Left forelimb (tissue), 1 donor: Measurements from ENCODE around the gene MN1.

Experiments used
- DNase-seq: peaks from one replicate; pipeline ENCODE4 v3.0.0-alpha.2; 2018; ENCODE audit warnings: low spot score

The MN1 gene

DNA sequence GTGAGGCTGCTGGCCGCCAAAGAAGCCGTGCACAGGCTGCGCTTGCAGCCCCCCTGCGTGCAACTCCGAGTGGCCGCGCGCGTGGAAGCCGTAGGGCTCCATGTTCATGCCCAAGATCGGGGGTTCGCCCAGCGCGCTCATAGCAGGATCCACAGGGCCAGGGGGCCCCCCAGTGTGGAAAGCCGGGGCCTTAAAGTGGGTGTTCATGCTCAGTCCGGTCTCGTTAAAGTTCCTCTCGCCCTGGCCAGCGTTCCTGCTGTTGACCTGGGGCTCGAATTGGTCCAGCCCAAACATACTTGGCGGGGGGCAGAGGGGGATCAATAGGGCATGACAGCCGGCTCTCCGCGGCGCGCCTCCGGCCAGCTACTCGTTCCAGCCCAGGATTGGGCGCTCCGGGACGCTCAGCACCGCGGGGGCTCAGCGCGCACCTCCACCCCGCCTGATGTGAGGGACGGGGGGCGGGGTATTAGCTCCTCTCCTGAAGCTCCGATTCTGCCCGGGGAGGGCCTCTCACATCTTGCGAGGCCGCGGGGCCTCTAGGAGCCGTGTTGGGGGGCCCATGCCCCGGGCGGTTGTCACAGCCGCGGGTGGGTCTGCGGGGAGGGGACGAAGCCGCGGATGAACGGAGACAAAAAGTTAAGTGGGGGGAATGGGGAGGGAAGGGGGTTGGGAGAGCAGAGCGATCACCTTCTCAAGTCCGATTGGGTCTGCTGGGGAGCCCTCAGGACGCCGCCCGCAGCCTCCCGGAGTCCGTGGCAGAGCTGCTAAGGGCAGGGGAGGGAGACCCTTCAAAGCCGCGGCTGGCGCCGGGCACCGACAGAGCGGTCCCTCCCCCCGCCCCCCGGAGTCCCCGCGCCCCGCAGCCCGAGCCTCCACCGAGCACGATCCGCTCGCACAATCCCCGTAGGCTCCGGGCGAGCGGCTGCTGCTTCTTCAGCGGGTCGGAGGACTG is 1.0 kb downstream of the MN1 start:
- no peak for DNase-seq

DNA sequence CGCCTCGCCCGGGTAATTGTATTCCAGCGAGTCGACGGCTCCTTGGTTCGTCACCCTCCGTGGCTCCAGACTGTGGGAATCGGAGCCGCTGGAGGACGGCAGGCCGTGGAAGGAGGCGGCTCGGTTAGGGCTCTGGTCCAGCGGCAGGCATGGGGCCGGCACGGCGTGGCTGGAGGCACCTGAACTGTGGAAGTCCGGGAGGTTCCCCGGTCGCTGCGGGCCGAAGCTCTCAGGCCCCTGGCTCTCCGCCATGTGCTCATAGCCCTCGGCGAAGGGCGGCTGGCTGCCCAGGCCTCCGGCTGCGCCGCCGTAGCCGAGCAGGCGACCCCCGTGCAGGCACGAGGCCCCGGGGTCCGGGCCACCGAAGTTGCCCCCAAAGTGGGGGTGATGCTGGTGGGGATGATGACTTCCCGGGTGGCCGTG is 1.7 kb downstream of the MN1 start:
- no peak for DNase-seq

DNA sequence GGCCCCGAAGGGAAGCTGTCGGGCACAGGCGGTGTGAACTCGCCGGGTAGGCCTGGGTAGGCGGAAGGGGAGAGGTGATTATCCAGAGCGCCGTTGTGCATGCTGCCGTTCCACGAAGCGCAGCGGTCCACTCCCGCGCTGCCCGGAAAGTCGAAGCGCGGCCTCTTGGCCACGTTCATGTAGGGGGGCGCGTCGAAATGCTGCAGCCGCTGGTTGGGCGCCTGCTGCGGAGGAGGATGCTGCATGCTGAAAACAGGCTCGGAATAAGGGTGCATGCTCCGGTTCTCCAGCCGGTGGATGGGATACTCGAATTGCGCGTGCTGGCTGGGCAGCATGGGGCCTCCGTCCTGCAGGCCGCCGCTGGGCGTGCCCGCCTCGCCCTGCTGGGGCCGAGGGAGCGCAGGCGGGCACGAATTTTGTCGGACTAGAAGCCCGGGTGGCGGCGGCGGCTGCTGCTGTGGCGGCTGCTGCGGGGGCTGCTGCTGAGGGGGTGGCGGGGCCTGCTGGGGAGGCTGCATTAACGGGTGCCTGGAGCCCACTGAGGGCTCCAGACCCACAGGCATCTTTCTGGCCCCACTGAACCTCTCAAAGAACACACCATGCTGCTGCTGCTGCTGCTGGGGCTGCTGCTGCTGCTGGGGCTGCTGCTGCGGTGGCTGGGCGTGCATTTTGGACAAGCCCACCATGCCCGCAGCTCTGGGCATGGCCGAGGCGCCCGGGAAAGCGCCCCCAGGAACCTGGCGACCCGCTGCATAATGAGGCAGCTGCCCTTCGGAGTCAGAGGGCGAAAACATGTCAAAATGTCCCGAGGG is 2.3 kb downstream of the MN1 start:
- DNase-seq = no peak

DNA sequence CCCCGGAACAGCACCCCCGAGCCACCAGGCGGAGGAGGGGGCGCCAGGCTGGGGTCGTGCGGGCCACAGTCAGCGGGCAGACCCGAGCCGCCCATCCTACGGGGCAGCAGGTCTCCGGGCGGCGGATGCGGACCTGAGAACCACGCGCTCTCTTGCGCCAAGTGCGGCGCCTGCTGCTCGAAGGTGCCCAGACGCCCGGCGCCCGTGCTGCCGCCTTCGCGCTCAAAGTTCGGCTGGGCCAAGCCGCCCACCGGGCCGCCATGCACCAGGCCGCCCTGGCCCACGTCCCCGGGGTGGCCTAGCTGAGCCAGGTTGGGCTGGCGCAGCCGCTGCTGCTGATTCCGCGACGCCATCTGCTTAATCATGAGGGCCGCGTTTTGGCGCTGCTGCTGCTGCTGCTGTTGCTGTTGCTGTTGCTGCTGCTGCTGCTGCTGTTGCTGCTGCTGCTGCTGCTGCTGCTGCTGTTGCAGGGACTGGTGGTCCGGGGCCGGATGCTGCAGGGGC is 3.0 kb downstream of the MN1 start:
- no peak for DNase-seq

DNA sequence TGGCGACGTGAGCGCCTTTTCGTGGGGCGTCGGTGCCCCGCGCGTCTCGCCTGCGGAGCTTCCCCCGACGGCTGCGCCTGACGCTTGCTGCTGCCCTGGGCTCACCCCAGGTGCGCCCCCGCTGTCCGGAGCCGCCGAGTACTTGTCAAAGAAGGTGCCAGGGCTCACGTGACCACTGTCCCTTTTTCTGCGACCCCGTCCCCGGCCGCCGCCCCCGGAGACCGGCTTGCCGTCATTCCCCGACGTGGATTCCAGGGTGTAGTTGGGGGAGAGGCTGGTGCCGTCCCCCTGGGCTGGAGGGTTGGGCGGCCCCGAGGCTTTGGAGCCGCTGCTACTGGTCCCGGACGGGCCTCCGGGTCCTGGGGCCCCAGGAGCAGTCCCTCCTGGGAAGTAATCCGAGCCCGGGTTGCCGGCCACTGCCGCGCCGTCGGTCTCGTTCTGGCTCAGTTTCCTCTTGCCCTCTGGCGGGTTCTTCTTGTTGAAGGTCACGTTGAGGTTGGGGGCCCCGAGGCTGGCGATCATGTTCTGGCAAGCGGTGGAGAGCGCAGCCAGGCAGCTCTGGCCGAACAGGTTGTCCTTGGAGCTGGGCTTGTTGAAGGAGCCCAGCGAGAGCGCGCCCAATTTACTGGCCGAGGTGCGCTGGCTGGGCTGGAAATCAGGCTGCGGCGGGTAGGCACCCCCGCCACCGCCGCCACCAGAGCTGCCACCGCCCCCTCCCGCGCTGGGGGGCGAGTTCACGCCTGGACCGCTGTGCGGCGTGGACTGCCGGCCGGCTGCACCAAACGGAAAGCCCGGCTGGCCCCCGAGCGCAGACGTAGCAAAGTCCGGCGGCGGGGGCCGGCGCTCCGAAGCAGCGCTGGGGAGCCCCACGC is 3.8 kb downstream of the MN1 start:
- no peak for DNase-seq

DNA sequence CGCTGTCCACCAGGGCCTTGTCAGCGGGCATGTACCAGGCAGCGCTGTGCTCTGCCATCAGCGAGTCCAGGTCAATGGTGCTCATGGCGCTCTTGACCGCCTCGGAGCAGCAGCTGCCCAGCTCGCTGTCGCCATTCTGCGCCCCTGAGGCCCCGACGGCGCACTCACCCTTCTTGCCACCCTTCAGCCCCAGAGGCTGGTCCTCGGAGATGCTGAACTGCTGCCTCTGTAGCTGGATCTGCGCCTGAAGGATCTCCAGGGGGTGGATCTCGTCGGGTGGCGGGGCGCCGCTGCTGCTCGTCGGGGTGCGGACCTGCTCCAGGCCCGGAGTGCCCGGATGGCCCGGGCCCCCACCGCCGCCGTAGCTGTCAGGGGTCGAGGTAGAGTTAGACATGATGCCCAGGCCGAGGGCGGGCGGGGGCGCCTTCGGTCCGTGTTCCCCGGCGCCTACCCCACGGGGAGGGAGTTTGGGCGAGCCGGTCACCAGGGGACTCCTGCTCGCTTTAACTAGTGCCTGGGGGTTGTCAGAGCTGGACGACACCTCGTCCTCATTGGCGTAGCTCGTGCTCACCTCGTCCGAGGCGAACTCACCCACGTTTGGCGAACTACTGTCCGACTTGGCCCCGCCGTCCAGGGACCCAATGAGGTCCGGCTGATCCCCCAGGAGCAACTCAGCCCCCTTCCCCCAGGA is 4.6 kb downstream of the MN1 start:
- DNase-seq = no peak

DNA sequence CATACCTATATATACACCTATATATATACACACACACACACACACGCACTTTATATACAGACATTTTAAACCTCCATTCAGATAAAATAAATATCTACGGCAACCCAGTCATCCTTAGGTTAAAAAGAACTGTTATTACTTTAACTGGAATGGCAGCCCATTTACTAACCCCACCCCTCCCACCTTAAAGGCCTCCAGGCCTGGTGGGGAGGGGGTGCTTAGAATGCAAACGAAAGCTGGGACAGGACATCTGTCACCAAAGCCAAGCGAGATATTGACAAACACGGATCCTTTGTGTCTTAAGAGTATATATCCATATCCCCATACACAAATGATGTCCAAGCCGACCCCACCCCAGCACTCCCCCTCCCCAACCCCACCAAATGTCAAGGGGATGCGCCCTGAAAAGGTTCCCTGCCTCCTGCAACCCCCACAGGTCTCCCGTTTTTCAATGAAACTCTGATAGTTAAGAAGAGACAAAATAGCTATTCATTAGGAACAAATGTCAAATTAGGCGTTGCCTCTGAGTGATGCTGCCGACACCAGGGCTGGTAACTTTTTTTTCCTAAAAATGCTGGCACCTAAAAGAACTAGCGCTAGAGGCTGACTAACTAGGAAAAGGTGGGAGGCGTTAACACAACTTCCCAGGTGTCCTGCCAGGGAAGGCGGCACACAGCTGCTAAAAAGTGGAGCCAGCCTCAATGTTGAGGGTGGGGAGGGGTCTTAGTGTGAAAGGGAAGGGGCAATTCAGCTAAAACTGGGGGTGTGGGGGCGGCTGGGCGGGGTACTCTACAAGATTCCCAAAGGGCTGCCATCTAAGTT is 5.6 kb downstream of the MN1 start:
- no peak for DNase-seq

DNA sequence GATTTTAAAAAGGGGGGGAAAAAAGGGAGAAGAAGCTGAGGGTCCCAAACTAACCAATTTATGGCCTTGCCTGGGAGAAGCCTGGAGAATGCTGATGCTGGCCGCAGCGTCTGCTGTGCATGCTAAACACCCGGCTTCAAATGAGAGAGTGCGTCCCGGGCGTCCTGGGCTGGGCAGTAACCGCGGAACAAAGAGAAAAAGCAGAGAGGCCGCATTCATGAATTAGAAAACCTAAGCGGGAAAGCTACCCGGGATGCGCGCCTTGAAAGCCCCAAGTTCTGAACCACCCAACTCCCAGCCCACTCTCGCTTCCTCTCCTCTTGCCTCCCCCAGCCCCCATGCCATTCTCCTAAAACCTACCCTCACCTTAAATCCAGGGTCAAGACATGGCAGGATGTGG is 6.5 kb downstream of the MN1 start:
- no peak for DNase-seq

DNA sequence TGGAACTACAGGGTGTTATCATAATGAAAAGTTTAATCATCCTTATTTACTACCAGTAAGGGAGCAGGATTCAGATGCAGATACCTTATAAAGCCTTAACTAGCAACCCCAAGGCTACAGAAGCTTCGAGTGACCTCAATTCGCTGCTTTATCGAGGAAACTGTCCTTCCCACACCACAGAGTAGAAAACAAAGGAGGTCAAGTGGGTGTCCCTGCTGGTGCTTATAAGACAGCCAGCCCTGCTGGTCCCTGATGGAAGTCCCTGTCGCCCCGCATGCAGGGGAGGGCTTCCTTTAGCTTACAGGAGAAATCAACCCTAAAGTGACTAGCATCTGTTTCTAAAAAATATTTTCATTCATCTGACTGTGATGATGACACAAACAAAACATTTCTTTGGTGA is 7.3 kb downstream of the MN1 start:
- DNase-seq = no peak

DNA sequence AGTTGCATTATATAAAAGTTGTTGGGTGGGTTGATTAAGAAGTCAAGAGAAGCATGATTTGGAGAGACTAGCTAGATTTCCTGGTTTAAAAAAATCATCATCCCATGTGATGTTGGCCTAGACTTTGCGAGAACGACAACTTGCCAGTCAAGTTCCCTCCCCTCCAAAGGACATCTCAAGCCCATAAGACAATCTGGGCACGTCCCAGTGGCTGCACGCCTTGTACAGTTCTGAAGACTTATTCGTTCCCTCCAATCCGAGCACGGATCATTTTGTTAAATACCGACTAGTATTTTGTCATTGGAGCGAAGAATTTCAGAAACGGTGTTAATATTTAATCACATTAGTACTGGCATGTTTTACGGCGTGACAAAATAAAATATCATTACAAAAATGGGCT is 8.0 kb downstream of the MN1 start:
- no peak for DNase-seq

DNA sequence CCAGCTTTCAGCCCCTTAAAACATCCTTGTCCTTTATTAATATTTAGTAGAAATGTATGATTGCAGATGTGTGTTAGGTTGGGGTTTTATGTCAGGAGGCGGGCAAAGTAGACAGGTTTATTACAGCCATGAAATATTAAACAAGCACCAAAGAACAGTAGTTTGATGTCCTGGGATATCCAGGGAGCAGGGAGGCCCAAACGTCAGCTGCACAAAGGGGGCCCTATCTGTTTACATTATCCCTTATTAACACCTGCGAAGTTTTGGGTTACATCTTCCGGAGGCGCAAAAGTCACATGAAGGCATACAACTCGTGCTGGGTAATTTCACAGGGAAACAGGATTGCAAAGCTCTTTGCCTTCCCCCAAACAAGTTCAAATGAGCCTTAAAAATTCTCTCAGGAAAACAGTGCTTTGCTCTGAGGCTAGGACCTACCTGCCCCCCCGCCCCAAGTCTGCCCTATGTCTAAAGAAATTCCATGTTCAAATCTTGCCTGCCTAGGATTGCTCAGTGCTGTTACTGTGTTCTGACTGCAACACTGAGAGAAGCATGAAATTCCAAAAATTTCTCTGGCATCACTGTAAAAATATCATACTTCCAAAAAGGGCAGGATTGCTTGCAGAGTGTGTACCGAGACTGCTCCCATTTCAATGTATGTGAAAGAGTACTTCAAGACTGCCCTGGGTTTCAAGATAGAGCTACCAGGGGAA is 8.9 kb downstream of the MN1 start:
- DNase-seq = no peak

DNA sequence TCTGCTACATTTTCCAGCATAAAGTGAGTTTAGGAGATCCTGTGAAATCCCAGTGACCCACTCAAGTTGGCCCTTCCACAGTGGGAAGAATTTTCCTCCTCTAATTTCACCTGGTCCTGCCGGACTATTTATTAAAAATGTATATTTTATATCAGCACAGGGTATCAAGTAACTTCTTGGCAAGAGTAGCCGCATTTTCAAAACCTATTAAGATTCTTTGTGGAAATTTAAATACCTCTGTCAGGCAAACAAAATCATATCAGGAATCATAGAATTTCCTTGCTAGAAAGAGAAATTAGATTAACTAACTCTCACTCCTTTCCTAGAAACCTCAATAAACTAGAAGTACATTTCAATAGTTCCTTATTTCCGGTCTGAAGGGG is 9.7 kb downstream of the MN1 start:
- DNase-seq = no peak

DNA sequence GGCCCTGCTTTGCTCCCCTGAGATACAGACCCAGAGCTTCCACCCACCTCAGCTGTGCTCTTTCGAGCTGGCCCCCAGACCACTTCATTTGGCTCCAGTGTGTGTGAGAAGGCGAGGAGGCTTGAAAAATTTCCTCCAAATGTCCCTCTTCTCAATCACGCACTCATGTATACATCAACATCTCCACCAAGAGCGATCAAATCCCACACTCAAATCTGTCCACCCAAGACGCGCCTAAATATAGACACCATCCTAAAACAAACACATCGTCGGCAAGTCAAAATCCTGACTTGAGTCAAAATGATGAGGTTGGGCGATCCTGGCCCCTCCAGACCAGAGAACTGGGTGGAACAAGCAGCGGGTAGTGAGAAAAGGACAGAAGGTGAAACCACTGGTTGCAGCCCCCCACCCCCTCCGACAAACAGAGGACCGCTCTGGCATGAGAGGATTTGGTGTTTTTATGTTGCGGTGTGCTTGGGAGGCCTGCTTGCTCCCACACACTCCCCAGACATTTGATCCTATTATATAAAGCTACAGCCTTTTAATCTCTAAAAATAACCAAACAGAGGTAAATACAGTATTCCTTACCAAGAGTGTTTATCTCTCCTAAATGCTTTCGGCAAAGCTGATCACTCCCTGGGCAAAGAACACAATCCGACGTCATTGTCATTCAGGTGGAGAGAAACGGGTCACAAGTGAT is 10.2 kb downstream of the MN1 start:
- peak; percentile 57 for DNase-seq

DNA sequence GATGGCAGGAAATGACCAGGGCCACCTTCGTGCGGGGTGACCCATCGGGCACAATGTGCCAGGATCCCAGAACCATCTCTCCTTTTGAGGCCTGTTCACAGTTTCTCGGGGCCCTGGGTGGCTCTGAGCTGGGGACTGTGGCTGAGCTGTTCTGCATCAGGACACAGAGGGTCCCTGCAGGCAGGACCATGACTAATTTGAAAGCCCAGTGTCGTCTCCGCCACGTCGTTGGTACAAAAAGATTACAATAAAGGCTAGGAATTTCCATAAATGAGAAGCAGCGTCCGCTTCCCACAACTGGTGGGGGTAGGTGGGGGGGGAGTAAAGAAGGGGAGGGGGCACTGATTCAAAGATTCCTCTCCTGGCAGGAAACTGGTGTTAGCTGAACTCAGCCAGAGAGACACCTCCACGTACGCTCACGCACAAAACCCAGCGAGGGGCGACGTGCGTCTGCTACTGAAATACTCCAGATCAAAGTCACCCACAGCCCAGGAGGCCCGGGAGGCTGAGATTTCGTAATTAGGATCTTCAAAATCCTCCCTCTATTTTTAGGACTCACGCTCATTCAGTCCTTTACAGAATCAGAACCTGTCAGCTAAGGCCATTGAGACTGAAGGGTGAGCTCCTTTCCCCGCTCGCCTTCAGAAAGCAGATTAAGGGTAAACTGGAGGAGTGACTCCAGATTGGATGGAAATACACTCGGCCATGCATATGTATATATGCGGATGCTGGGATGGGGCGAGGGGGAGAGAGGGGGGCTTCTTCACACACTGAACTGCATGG is 11.0 kb downstream of the MN1 start:
- DNase-seq = no peak

DNA sequence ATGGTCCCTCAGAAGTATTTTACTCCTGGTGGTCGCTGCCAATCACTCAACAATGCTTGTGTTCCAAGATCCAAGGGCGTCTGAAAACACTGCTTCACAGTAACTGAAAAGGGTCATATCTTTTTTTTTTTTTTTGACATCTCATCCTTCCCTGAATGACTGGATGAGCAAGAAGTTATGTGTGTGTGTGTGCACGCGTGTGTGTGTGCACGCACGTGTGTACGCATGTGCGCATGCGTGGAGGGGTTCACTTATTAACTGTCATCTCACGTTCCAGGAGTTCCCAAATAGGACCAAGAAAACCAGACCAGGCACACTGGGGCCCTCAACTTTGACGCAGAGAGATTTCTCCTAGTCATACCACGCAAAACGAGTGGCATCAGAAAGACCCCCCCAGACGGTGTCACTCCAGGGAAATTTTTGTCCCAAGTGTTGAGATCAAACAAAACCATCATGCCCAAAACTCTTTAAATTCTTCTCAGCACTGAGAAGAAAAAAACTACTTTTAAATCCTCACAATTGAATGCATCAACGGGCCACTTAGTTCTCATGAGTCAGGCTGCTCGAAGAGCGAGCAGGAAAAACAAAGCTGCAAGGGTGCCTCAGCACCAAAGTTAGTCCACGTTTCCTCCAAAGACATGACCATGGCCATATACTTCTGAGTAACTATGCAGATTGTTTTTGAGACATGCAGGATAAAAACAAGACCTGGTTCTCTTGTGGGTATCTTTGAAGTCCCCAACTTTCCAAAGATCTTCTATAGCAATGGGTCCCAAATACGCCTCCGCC is 12.9 kb downstream of the MN1 start:
- peak; percentile 31 for DNase-seq

DNA sequence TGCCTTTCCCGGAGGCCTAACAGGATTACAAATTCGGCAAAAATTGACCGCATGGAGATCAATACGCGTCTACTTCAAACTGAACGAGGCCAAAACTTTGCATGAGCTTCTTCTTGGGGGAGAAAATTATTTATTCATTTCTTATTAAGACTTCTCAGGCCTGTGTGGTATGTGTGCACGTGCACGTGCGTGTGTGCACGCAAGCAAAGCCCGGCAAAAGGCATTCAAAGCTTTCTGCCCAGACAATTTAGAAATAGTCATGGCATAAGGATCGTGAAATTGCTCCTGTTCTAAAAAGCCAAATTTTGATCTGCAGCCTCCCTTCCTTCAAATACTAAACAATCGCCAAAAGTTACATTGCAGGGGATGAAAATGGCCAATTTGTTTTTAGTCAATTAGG is 14.6 kb downstream of the MN1 start:
- DNase-seq = no peak

DNA sequence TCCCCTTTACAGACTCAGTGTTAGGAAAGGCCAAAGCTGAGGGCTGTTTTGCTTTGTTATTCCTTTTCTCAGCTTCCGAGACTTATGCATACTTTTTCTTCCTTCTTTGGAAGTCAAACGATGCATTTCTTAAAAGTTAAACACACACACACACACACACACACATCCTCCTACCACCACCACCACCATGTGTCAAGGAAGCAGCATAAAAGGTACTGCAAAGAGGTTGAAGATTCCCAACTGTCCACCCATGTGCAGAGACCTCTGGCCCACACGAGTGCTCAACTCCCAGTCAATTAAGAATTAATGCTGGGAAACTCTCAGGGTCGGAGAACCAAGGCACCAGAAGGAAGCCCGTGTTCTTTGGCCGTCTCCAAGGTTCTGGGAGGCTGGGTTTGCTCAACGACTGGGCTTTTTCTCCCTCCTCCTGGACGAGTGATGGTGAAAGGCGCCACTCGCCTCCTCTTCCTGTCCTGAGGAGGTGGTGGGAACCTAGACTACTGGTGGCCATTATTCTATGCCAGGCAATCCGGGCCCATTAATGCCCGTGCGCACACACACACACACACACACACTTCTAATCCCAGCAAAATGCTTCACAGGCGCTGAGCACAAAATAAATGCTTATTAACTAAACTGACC is 15.1 kb downstream of the MN1 start:
- DNase-seq = peak; percentile 63
